ENCODE measurements around the gene XPOT. TPM values are rescaled to one million over a fixed set of nuclear protein-coding genes. Genes with fewer than 3 reads are reported as not detected.

The XPOT gene
- total RNA-seq, 6 donors from 2014 or later = 22.0 to 72.8 (median 32.8) TPM

GRCh38 chr12:64478661-64479060, 74.5 kb downstream of the XPOT start:
- Histone ChIP-seq H3K27me3 (no peaks in the 10 kb centered on the region), H3K4me3 (no peak overlapping the region), H3K27ac (no peak overlapping the region), H3K36me3 (peaks cover 11 to 78% (median 30%) of the 10 kb centered on the region in 4 donors), H3K4me1 (no peaks in the 10 kb centered on the region), H3K9me3 (peaks cover 0 to 9% (median 3%) of the 10 kb centered on the region in 4 donors)
- TF ChIP-seq CTCF (IDR thresholded peaks at IDR 0.05) (no peak), POLR2A (IDR thresholded peaks at IDR 0.05) (no peak), EP300 (IDR thresholded peaks at IDR 0.05) (no peak), POLR2AphosphoS5 (IDR thresholded peaks at IDR 0.05) (no peak)
- ATAC-seq (ENCODE audit: low FRiP score in 2 of 2) (no peak), DNase-seq (no peak)

- no peak for TF ChIP-seq POLR2AphosphoS5 (IDR thresholded peaks at IDR 0.05)
- TF ChIP-seq POLR2A (IDR thresholded peaks at IDR 0.05) = no peak
- TF ChIP-seq EP300 (IDR thresholded peaks at IDR 0.05) = no peak
- no peak for TF ChIP-seq CTCF (IDR thresholded peaks at IDR 0.05)
- no peaks in the 10 kb centered on the region for H3K27me3 ChIP-seq
- peaks cover 0 to 9% (median 3%) of the 10 kb centered on the region in 4 donors for H3K9me3 ChIP-seq
- WGBS, 2 donors = 97% methylated on average over 1 of the region's 1 CpG
- ATAC-seq (ENCODE audit: low FRiP score in 2 of 2) (no peak), DNase-seq (no peak)
- H3K27ac ChIP-seq = no peak overlapping the region
- no peak overlapping the region for H3K4me3 ChIP-seq
- no peaks in the 10 kb centered on the region for H3K4me1 ChIP-seq
- peaks cover 4 to 76% (median 26%) of the 10 kb centered on the region in 4 donors for H3K36me3 ChIP-seq
Measured at GRCh38 chr12:64480148-64480547, 76.0 kb downstream of the XPOT start.

GRCh38 chr12:64486657-64487056, 82.5 kb downstream of the XPOT start:
- DNase-seq (no peak), ATAC-seq (ENCODE audit: low FRiP score in 2 of 2) (no peak)
- H3K36me3 ChIP-seq = peaks cover 20 to 97% (median 46%) of the 10 kb centered on the region in 4 donors
- no peak overlapping the region for H3K4me3 ChIP-seq
- no peaks in the 10 kb centered on the region for H3K4me1 ChIP-seq
- H3K9me3 ChIP-seq = no peaks in the 10 kb centered on the region
- H3K27me3 ChIP-seq = no peaks in the 10 kb centered on the region
- 96 to 98% methylated on average over 3 of the region's 3 CpGs for WGBS, 2 donors
- no peak overlapping the region for H3K27ac ChIP-seq
- TF ChIP-seq EP300 (IDR thresholded peaks at IDR 0.05) = no peak
- no peak for TF ChIP-seq CTCF (IDR thresholded peaks at IDR 0.05)

GRCh38 chr12:64491718-64492117, 87.5 kb downstream of the XPOT start:
- Histone ChIP-seq H3K4me1 (peaks cover 0 to 4% (median 0%) of the 10 kb centered on the region in 4 donors), H3K27ac (no peak overlapping the region), H3K9me3 (no peaks in the 10 kb centered on the region), H3K4me3 (no peak overlapping the region), H3K36me3 (peaks cover 21 to 98% (median 54%) of the 10 kb centered on the region in 4 donors), H3K27me3 (no peaks in the 10 kb centered on the region)
- DNase-seq (no peak), ATAC-seq (ENCODE audit: low FRiP score in 2 of 2) (no peak)
- 87 to 89% methylated on average over 1 of the region's 1 CpG for WGBS, 2 donors
- TF ChIP-seq EP300 (IDR thresholded peaks at IDR 0.05) = no peak
- TF ChIP-seq POLR2AphosphoS5 (IDR thresholded peaks at IDR 0.05) = no peak
- no peak for TF ChIP-seq CTCF (IDR thresholded peaks at IDR 0.05)
- no peak for TF ChIP-seq POLR2A (IDR thresholded peaks at IDR 0.05)

GRCh38 chr12:64493513-64493912, 89.3 kb downstream of the XPOT start:
- ATAC-seq (ENCODE audit: low FRiP score in 2 of 2) = no peak
- Histone ChIP-seq H3K27ac (no peak overlapping the region), H3K9me3 (no peaks in the 10 kb centered on the region), H3K4me1 (peaks cover 0 to 4% (median 0%) of the 10 kb centered on the region in 4 donors), H3K4me3 (no peak overlapping the region), H3K36me3 (peaks cover 25 to 98% (median 56%) of the 10 kb centered on the region in 4 donors), H3K27me3 (no peaks in the 10 kb centered on the region)
- 94 to 98% methylated on average over 3 of the region's 3 CpGs for WGBS, 2 donors
- DNase-seq = no peak
- TF ChIP-seq EP300 (IDR thresholded peaks at IDR 0.05) (no peak), CTCF (IDR thresholded peaks at IDR 0.05) (no peak)
